HTR-8/SVneo (cell line): ENCODE data around the gene UTS2.

Source experiments
- DNase-seq: peaks from one replicate; pipeline ENCODE4 v3.0.0; 2011; ENCODE audit warnings: low spot score, mixed read lengths; ENCODE audit not compliant: insufficient read length
- FAIRE-seq: peaks from 2 replicates; lab custom pipeline; 2011; peaks lifted over from hg19 to GRCh38; lab: Jason Lieb, UNC

The UTS2 gene

GRCh38 chr1:7824701-7825100 is 28.2 kb downstream of the UTS2 start:
- no peak for FAIRE-seq

GRCh38 chr1:7821282-7821681 is 31.6 kb downstream of the UTS2 start:
- DNase-seq (no peak), FAIRE-seq (no peak)

More at GRCh38 chr1:7824701-7825100, 28.2 kb downstream of the UTS2 start:
- DNase-seq: no peak

- FAIRE-seq (no peak), DNase-seq (no peak)
Observed at GRCh38 chr1:7813677-7814373, 39.0 kb downstream of the UTS2 start.

- DNase-seq (no peak), FAIRE-seq (no peak)
Observed at GRCh38 chr1:7811476-7811875, 41.4 kb downstream of the UTS2 start.

GRCh38 chr1:7810395-7810794 is 42.5 kb downstream of the UTS2 start:
- DNase-seq: peak; percentile 41
- FAIRE-seq: peak; percentile 83

GRCh38 chr1:7809742-7810141 is 43.1 kb downstream of the UTS2 start:
- DNase-seq (no peak), FAIRE-seq (no peak)

- peak; percentile 12 for DNase-seq
- FAIRE-seq: no peak
Observed at GRCh38 chr1:7808253-7808844, 44.5 kb downstream of the UTS2 start.

- DNase-seq (no peak), FAIRE-seq (no peak)
Observed at GRCh38 chr1:7805460-7805859, 47.4 kb downstream of the UTS2 start.
